Measurements from ENCODE around the gene NFYA. TPM values are rescaled to one million over a fixed set of nuclear protein-coding genes. Genes with fewer than 3 reads are reported as not detected.

Gene NFYA
- polyA plus RNA-seq, 3 donors, result 9.7 to 21.4 (median 10.7) TPM

GRCh38 chr6:41078101-41078500, 5.3 kb downstream of the NFYA start:
- no peak for DNase-seq
- Histone ChIP-seq H3K36me3 (replicated peaks in 1 of 2; ENCODE audit: control insufficient read depth in 1 of 2, insufficient read depth in 2 of 2, low read length in 2 of 2) (peaks cover 34 to 52% of the 10 kb centered on the region in 2 donors), H3K27ac (ENCODE audit: low read depth in 1 of 2, low read length in 2 of 2) (no peak overlapping the region), H3K79me2 (ENCODE audit: insufficient read depth, low read length) (peaks cover 91% of the 10 kb centered on the region), H3K4me3 (replicated peaks in 1 of 3; ENCODE audit: low read depth in 2 of 3, low read length in 3 of 3) (no peak overlapping the region), H2AFZ (ENCODE audit: insufficient read depth, low read depth, low read length, poor library complexity, severe bottlenecking) (no peak overlapping the region), H3K4me1 (ENCODE audit: control insufficient read depth in 1 of 2, insufficient read depth in 2 of 2, low read length in 2 of 2) (peaks cover 20 to 26% of the 10 kb centered on the region in 2 donors), H4K20me1 (ENCODE audit: insufficient read depth, low read length) (peaks cover 52% of the 10 kb centered on the region), H3K9ac (ENCODE audit: insufficient read depth, low read length, poor library complexity, severe bottlenecking) (no peak overlapping the region), H3K4me2 (replicated peaks; ENCODE audit: extremely low read depth, low read length, poor library complexity, severe bottlenecking) (no peak overlapping the region), H3K27me3 (ENCODE audit: control insufficient read depth in 2 of 2, insufficient read depth in 2 of 2, low read length in 2 of 2) (no peaks in the 10 kb centered on the region), H3K9me3 (replicated peaks in 1 of 2; ENCODE audit: control insufficient read depth in 1 of 2, insufficient read depth in 1 of 2, low read length in 2 of 2) (no peaks in the 10 kb centered on the region)
- WGBS (ENCODE audit: insufficient coverage), result no CpG with 5 or more reads among the region's 3 CpGs
- Mint-ChIP-seq H3K27me3 (ENCODE audit: low read depth in 3 of 3) (no peaks in the 10 kb centered on the region), H3K9me3 (no peaks in the 10 kb centered on the region), H3K4me1 (peaks cover 30% of the 10 kb centered on the region), H3K27ac (no peak overlapping the region), H3K4me3 (no peak overlapping the region), H3K36me3 (peaks cover 41 to 42% of the 10 kb centered on the region in 2 donors)
- intact Hi-C loops (cut with micrococcal nuclease), result loop anchor here in 1 of 2 donors (10.0 kb wide), 1 partner anchor 657 kb away; the partner anchor contains the start of gene TFEB
- no peak for TF ChIP-seq CTCF (IDR thresholded peaks at IDR 0.05)

GRCh38 chr6:41079080-41079479, 6.3 kb downstream of the NFYA start:
- intact Hi-C loops (cut with micrococcal nuclease), result loop anchor here in 1 of 2 donors (10.0 kb wide), 1 partner anchor 656 kb away; the partner anchor contains the start of gene TFEB
- peaks cover 81% of the 10 kb centered on the region for H3K79me2 ChIP-seq (ENCODE audit: insufficient read depth, low read length)
- H3K27me3 ChIP-seq (ENCODE audit: control insufficient read depth in 2 of 2, insufficient read depth in 2 of 2, low read length in 2 of 2), result no peaks in the 10 kb centered on the region
- H2AFZ ChIP-seq (ENCODE audit: insufficient read depth, low read depth, low read length, poor library complexity, severe bottlenecking), result no peak overlapping the region
- Mint-ChIP-seq H3K27ac (peak overlapping the region in 1 of 7 donors; percentile 7), H3K27me3 (ENCODE audit: low read depth in 3 of 3) (no peaks in the 10 kb centered on the region), H3K4me3 (no peak overlapping the region), H3K36me3 (peaks cover 51 to 52% of the 10 kb centered on the region in 2 donors), H3K9me3 (no peaks in the 10 kb centered on the region), H3K4me1 (peaks cover 28% of the 10 kb centered on the region)
- peaks cover 43 to 62% of the 10 kb centered on the region in 2 donors for H3K36me3 ChIP-seq (replicated peaks in 1 of 2; ENCODE audit: control insufficient read depth in 1 of 2, insufficient read depth in 2 of 2, low read length in 2 of 2)
- H3K27ac ChIP-seq (ENCODE audit: low read depth in 1 of 2, low read length in 2 of 2), result peak overlapping the region in 1 of 2 donors; percentile 27
- H3K9ac ChIP-seq (ENCODE audit: insufficient read depth, low read length, poor library complexity, severe bottlenecking), result no peak overlapping the region
- 100% methylated on average over 1 of the region's 1 CpG for WGBS (ENCODE audit: insufficient coverage)
- H3K4me3 ChIP-seq (replicated peaks in 1 of 3; ENCODE audit: low read depth in 2 of 3, low read length in 3 of 3), result no peak overlapping the region
- H3K4me1 ChIP-seq (ENCODE audit: control insufficient read depth in 1 of 2, insufficient read depth in 2 of 2, low read length in 2 of 2), result peaks cover 18 to 24% of the 10 kb centered on the region in 2 donors
- TF ChIP-seq CTCF (IDR thresholded peaks at IDR 0.05), result no peak
- DNase-seq, result no peak
- peaks cover 57% of the 10 kb centered on the region for H4K20me1 ChIP-seq (ENCODE audit: insufficient read depth, low read length)
- no peak overlapping the region for H3K4me2 ChIP-seq (replicated peaks; ENCODE audit: extremely low read depth, low read length, poor library complexity, severe bottlenecking)
- no peaks in the 10 kb centered on the region for H3K9me3 ChIP-seq (replicated peaks in 1 of 2; ENCODE audit: control insufficient read depth in 1 of 2, insufficient read depth in 1 of 2, low read length in 2 of 2)

Data from CD14-positive monocyte (primary cell).